ENCODE measurements around the gene ATP8A2.

ATP8A2 gene

DNA sequence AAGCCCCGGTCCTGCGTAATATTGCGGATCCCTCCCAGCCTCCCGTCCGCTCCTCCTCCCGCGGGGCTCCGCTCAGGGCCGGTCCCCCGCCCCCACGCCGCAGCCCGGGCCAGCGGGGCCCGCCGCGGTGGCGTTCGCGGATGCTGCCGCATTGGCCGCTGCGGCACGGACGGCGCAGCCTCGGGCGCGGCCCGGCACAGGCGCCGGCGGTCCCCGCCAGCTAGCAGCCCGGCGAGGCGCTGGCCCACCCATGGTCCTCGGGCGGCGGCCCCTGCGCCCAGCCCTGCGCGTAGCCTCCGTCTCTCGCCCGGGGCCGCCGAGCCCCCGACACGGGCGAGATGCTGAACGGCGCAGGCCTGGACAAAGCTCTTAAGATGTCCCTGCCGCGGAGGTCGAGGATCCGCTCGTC, at the start of gene ATP8A2:
Gene ATP8A2 (plus strand): TSS at position 100 of the 409 bp plus-strand sequence. CDS start 239 bp downstream, at position 339.
- no peak within 1 kb of the TSS for H3K4me3 ChIP-seq
- peaks cover 39 to 55% (median 49%) of the 10 kb centered on the region in 11 experiments for H3K27me3 ChIP-seq
- no peak within 1 kb of the TSS for H3K9ac ChIP-seq
- no peak for TF ChIP-seq Cebpa-rat (IDR thresholded peaks at IDR 0.05)
- H3K27ac ChIP-seq, result no peak within 1 kb of the TSS
- no peaks in the 10 kb centered on the region; a peak in 1 of 22 replicates for H4K20me1 ChIP-seq
- no peaks in the 10 kb centered on the region for H3K36me3 ChIP-seq
- peaks cover 0 to 6% (median 0%) of the 10 kb centered on the region in 10 experiments; a peak in 4 of 20 replicates for H3K4me1 ChIP-seq
- H3K4me2 ChIP-seq, result no peak within 1 kb of the TSS
- peaks cover 4 to 17% (median 13%) of the 10 kb centered on the region in 11 experiments; a peak in 19 of 22 replicates for H3K9me3 ChIP-seq (replicated peaks in 1 of 11)

DNA sequence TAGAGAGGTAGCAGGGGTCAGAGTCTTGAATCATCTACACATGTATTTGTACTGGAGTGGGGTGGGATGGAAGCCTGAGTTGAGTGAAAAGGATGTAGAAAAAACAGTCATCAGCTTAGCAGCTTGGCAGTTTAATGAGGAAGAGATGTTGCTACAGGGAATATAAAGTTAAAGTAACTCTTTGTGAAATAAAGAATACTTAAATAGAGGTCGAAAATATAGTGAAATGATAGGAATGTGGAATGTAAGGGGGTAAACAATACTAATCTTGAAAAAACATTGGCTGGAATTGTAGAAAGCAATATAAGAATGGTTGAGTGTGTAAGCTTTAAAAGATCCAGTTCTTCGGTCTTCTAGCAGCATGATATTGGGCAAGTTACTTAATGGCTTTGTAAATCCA, 47.7 kb upstream of the ATP8A2 start:
- Histone ChIP-seq H3K27me3 (no peaks in the 10 kb centered on the region), H3K36me3 (peaks cover 89 to 100% (median 95%) of the 10 kb centered on the region in 11 experiments), H3K4me2 (no peak overlapping the region), H3K9ac (no peak overlapping the region), H3K4me1 (peaks cover 0 to under 1% (median 0%) of the 10 kb centered on the region in 10 experiments; a peak in 1 of 20 replicates), H4K20me1 (peaks cover 0 to 19% (median 3%) of the 10 kb centered on the region in 11 experiments; a peak in 11 of 22 replicates), H3K4me3 (no peak overlapping the region), H3K27ac (no peak overlapping the region), H3K9me3 (replicated peaks in 1 of 11) (no peaks in the 10 kb centered on the region)
- TF ChIP-seq Cebpa-rat (IDR thresholded peaks at IDR 0.05), result no peak

DNA sequence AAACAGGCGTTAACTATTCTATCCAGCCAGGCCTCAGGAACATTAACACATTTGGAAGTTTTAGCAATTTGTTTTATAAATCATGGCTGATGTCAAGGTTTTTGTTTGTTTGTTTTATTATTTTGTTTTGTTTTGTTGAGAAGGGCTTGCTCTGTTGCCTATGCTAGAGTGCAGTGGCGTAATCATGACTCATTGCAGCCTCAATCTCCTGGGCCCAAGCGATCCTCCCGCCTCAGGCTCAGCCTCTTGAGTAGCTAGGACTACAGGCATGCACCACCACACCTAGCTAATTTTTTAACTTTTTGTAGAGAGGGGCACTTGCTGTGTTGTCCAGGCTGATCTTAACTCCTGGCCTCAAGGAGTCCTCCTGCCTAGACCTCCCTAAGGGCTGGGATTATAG, 42.1 kb upstream of the ATP8A2 start:
- no peak for TF ChIP-seq Cebpa-rat (IDR thresholded peaks at IDR 0.05)
- Histone ChIP-seq H3K27ac (no peak overlapping the region), H3K4me1 (no peaks in the 10 kb centered on the region), H3K27me3 (no peaks in the 10 kb centered on the region), H3K9me3 (replicated peaks in 1 of 11) (no peaks in the 10 kb centered on the region), H4K20me1 (peaks cover 0 to 38% (median 14%) of the 10 kb centered on the region in 11 experiments; a peak in 13 of 22 replicates), H3K4me3 (no peak overlapping the region), H3K4me2 (no peak overlapping the region), H3K9ac (no peak overlapping the region), H3K36me3 (peaks cover 92 to 100% (median 100%) of the 10 kb centered on the region in 11 experiments)

DNA sequence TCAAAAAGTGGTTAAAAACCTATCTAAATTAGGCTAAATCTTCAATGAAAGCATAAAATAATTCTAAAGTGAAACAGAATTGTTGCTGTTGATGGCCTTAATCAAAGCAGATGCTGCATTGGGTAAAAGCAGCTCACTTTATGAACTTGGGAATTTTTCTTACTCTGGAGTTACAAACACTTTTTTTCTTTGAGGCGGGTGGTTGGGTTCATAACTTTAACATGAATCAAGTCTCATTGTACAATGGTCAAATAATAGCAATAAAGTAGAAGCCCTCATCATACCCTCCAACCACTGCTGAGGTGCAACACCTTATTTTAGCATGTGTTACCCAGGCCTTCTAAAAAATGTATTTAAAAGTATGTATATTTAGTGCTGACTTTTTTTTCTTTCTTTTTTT, 41.2 kb upstream of the ATP8A2 start:
- no peak overlapping the region for H3K4me3 ChIP-seq
- peaks cover 0 to 43% (median 14%) of the 10 kb centered on the region in 11 experiments; a peak in 14 of 22 replicates for H4K20me1 ChIP-seq
- no peak overlapping the region for H3K4me2 ChIP-seq
- H3K27ac ChIP-seq, result no peak overlapping the region
- H3K36me3 ChIP-seq, result peaks cover 92 to 100% (median 100%) of the 10 kb centered on the region in 11 experiments
- no peaks in the 10 kb centered on the region for H3K4me1 ChIP-seq
- TF ChIP-seq Cebpa-rat (IDR thresholded peaks at IDR 0.05), result no peak
- no peaks in the 10 kb centered on the region for H3K9me3 ChIP-seq (replicated peaks in 1 of 11)
- H3K9ac ChIP-seq, result no peak overlapping the region
- H3K27me3 ChIP-seq, result no peaks in the 10 kb centered on the region

DNA sequence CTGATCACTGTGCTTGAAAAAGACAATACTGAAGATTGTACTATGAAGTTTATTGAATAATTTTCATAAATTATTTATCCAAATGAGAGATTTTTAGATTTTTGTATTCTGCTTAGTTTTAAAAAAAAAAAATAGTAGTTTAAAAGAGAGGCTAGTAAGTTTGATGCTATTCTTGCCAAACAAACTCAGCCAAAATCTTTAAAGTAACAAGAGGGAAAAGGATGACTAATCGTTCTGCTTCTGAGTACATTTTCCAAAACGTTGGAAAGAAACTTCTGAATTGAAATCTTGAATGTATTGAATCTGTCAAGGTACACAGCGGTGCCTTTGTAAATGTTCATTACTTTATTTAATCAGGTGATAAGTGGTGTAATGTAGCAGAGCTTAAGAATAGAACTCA, 35.9 kb upstream of the ATP8A2 start:
- no peak overlapping the region for H3K4me3 ChIP-seq
- H3K36me3 ChIP-seq, result peaks cover 81 to 100% (median 96%) of the 10 kb centered on the region in 11 experiments
- no peak for TF ChIP-seq Cebpa-rat (IDR thresholded peaks at IDR 0.05)
- no peaks in the 10 kb centered on the region for H3K4me1 ChIP-seq
- no peak overlapping the region for H3K4me2 ChIP-seq
- no peaks in the 10 kb centered on the region for H3K9me3 ChIP-seq (replicated peaks in 1 of 11)
- no peaks in the 10 kb centered on the region for H3K27me3 ChIP-seq
- H3K9ac ChIP-seq, result no peak overlapping the region
- H3K27ac ChIP-seq, result no peak overlapping the region
- peaks cover 0 to 41% (median 17%) of the 10 kb centered on the region in 11 experiments; a peak in 13 of 22 replicates for H4K20me1 ChIP-seq

DNA sequence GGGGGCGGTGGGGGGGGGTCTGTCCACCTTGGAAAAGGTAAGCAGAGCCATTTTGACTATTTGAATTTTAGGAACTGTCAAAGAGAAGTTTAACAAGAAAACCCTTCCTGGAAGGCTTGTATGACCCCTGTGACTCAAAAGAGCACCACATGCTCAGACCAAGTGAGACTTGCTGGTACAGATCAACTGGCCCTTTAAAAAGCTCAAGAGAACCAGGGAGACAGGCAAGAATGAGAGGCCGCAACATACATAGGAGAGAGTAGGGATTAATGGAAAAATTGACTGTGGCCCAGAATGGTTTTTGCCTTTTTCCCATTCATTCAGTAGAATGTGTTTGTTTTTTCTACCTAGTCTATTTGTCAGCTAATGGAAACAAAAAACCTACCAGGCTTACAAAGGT, 26.2 kb upstream of the ATP8A2 start:
- TF ChIP-seq Cebpa-rat (IDR thresholded peaks at IDR 0.05), result no peak
- Histone ChIP-seq H3K4me3 (no peak overlapping the region), H3K27me3 (no peaks in the 10 kb centered on the region), H3K9ac (no peak overlapping the region), H4K20me1 (no peaks in the 10 kb centered on the region), H3K4me1 (0 out of 20 replicates have a peak, but pooled peaks cover 0 to 3% (median 0%) of the 10 kb centered on the region in 10 experiments), H3K27ac (no peak overlapping the region), H3K9me3 (replicated peaks in 1 of 11) (peaks cover 0 to 4% (median 0%) of the 10 kb centered on the region in 11 experiments; a peak in 3 of 22 replicates), H3K4me2 (no peak overlapping the region), H3K36me3 (peaks cover 12 to 31% (median 21%) of the 10 kb centered on the region in 11 experiments; a peak in 20 of 22 replicates)

DNA sequence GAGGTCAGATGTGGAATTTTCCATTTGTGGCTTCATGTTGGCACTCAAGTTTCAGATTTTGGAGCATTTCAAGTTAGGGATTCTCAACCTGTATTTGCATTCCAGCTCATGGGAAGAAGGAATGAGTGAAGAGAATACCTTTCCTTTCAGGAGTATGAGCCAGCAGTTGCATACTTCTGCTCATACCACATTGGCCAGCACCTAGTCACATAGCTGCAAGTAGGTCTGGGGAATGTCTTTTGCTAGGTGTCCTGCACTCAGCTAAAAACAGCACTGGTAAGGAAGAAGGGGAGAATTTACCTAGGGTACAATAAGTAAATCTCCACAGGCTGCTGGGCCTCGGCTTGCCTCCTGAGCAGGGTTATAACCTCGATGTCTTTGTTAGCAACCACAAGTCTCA, 24.6 kb upstream of the ATP8A2 start:
- no peak overlapping the region for H3K4me3 ChIP-seq

DNA sequence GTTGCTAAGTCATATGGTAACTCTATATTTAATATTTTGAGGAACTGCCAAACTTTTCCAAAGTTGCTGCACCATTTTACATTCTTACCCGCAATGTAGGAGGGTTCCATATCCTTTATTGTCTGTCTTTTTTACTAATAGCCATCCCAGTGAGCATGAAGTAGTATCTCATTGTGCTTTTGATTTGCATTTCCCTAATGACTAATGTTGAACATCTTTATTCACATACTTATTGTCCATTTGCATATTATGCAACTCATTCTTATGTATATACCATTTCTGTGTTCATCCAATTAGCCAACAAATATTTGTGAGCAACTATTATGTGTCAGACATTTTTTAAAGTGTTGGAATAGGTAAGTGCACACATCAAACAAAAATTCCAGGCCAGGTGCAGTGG, 20.4 kb upstream of the ATP8A2 start:
- H3K4me1 ChIP-seq, result 0 out of 20 replicates have a peak, but pooled peaks cover 0 to 3% (median 0%) of the 10 kb centered on the region in 10 experiments
- H4K20me1 ChIP-seq, result no peaks in the 10 kb centered on the region
- H3K4me3 ChIP-seq, result no peak overlapping the region
- H3K36me3 ChIP-seq, result no peaks in the 10 kb centered on the region
- no peak overlapping the region for H3K4me2 ChIP-seq
- no peaks in the 10 kb centered on the region for H3K27me3 ChIP-seq
- no peak overlapping the region for H3K9ac ChIP-seq
- no peak overlapping the region for H3K27ac ChIP-seq
- H3K9me3 ChIP-seq (replicated peaks in 1 of 11), result peaks cover 0 to 7% (median 0%) of the 10 kb centered on the region in 11 experiments; a peak in 3 of 22 replicates
- TF ChIP-seq Cebpa-rat (IDR thresholded peaks at IDR 0.05), result no peak

More for the DNA sequence above, 24.6 kb upstream of the ATP8A2 start:
- H3K4me1 ChIP-seq, result 0 out of 20 replicates have a peak, but pooled peaks cover 0 to 3% (median 0%) of the 10 kb centered on the region in 10 experiments
- H3K9me3 ChIP-seq (replicated peaks in 1 of 11), result peaks cover 0 to 4% (median 0%) of the 10 kb centered on the region in 11 experiments; a peak in 3 of 22 replicates
- no peak overlapping the region for H3K27ac ChIP-seq
- H3K27me3 ChIP-seq, result no peaks in the 10 kb centered on the region
- H3K9ac ChIP-seq, result no peak overlapping the region
- no peaks in the 10 kb centered on the region for H4K20me1 ChIP-seq
- H3K4me2 ChIP-seq, result no peak overlapping the region
- peaks cover 0 to 16% (median 8%) of the 10 kb centered on the region in 11 experiments; a peak in 12 of 22 replicates for H3K36me3 ChIP-seq
- no peak for TF ChIP-seq Cebpa-rat (IDR thresholded peaks at IDR 0.05)

DNA sequence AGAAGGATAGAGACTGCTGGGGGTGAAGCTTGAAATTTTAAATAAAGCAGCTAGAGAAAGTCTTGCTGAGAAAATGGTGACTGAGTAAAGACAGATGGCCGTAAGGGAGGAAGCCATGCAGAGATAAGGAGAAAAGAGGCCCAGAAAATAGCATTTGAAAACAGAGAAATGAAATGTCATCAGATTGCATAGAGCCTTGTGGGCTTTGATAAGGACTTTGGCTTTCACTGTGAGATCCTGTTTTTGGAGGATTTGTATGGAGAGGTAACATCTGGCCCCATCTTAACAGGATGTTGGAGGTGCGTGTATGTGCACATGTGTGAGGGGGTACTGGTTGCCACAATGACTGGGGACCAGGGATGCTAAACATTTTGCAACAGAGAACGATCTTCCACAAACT, 19.5 kb upstream of the ATP8A2 start:
- Histone ChIP-seq H3K4me1 (0 out of 20 replicates have a peak, but pooled peaks cover 0 to 1% (median 0%) of the 10 kb centered on the region in 10 experiments), H3K27me3 (no peaks in the 10 kb centered on the region), H4K20me1 (no peaks in the 10 kb centered on the region), H3K4me3 (no peak overlapping the region), H3K36me3 (no peaks in the 10 kb centered on the region), H3K9me3 (replicated peaks in 1 of 11) (peaks cover 0 to 7% (median 0%) of the 10 kb centered on the region in 11 experiments; a peak in 3 of 22 replicates), H3K4me2 (no peak overlapping the region), H3K27ac (no peak overlapping the region), H3K9ac (no peak overlapping the region)
- TF ChIP-seq Cebpa-rat (IDR thresholded peaks at IDR 0.05), result no peak

DNA sequence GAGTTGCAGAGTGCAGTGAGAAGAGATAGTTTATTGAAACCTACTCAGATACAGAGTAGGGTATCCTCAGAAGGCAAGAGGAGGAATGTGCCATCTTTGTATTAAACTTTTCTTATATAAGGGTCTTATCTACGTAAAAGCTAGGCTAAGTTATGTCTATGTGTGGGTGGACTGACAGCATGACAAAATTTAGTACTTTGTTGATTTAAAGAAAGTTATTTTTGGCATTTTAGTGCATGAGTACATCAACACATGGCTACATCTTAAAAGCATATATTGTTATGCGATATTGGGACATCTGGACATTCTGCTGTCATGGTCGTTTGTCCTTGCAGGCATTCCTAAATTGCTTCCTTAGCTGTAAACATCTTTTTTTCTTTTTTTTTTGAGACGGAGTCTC, 19.0 kb upstream of the ATP8A2 start:
- Histone ChIP-seq H3K4me2 (no peak overlapping the region), H3K27ac (no peak overlapping the region), H3K9me3 (replicated peaks in 1 of 11) (peaks cover 0 to 7% (median 0%) of the 10 kb centered on the region in 11 experiments; a peak in 3 of 22 replicates), H3K9ac (no peak overlapping the region), H3K36me3 (no peaks in the 10 kb centered on the region), H3K4me1 (no peaks in the 10 kb centered on the region), H3K4me3 (no peak overlapping the region), H3K27me3 (no peaks in the 10 kb centered on the region), H4K20me1 (no peaks in the 10 kb centered on the region)
- TF ChIP-seq Cebpa-rat (IDR thresholded peaks at IDR 0.05), result no peak
